Measurements from ENCODE around the gene SULT4A1. TPM values are rescaled to one million over a fixed set of nuclear protein-coding genes. Genes with fewer than 3 reads are reported as not detected.

SULT4A1 gene
- total RNA-seq, 5 donors from 2014 or later (not counting 1 experiment from before 2014, with no cell fraction given): not detected

DNA sequence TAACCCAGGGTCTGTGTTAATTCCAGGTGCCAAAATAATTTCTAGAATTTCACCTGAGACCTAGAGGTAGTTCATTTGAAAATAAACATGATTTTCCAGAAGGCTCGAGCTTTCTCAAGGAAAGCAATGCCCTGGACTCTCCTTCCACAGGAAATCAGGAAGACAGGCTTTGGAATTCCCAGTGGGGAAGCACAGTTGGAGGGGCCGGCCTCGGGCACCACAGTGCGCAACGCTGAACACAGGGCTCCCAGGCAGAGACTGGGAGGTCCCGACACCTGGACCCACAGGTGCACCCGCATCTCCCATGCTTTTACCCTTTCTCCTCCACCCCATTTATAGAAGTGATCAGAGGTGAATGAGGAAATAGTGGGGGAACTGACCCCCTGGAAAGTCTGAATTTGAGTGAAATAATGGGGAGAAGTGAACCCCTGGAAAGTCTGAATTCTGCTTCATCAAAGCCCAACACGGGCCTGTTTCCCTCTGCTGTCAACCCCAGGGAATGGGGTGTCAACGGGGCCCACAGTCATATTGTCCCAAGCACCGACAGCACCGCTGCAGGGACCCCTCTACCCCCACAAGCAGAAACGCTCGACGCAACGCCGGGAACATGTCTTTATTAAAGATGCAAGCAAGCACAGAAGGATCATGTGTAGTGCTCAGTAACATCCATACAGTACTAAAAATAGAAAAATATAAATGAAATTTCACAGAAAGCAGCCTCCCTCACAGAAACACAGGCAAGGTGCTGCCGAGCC is 38.2 kb downstream of the SULT4A1 start:
- CTCF ChIA-PET: no interaction called here
- H3K36me3 Mint-ChIP-seq: no peaks in the 10 kb centered on the region
- DNase-seq (no peak), ATAC-seq (replicated peaks in 1 of 4) (no peak)
- WGBS (ENCODE audit: insufficient coverage): 67% methylated on average over 8 of the region's 17 CpGs
- H3K9me3 ChIP-seq: no peaks in the 10 kb centered on the region
- H3K9me3 Mint-ChIP-seq: no peaks in the 10 kb centered on the region
- H3K4me3 Mint-ChIP-seq: no peak overlapping the region
- no peaks in the 10 kb centered on the region for H3K36me3 ChIP-seq (ENCODE audit: control insufficient read depth in 2 of 2, extremely low read depth in 1 of 2, insufficient read depth in 1 of 2, low read length in 1 of 2)
- peaks cover 0 to 55% of the 10 kb centered on the region in 2 experiments for H3K27me3 ChIP-seq (replicated peaks in 1 of 2; ENCODE audit: control insufficient read depth in 2 of 2, extremely low read depth in 1 of 2, insufficient read depth in 2 of 2, low read length in 1 of 2)
- H3K4me3 ChIP-seq (ENCODE audit: control insufficient read depth in 1 of 2, extremely low read depth in 1 of 2, low read length in 1 of 2): no peak overlapping the region
- H3K27ac ChIP-seq (ENCODE audit: low read length): no peak overlapping the region
- H3K4me1 Mint-ChIP-seq: no peaks in the 10 kb centered on the region
- no peak overlapping the region for H3K27ac Mint-ChIP-seq
- H3K27me3 Mint-ChIP-seq: peaks cover 31 to 44% of the 10 kb centered on the region in 2 donors
- no peaks in the 10 kb centered on the region for H3K4me1 ChIP-seq (ENCODE audit: control insufficient read depth in 1 of 2, extremely low read depth in 1 of 2, insufficient read depth in 2 of 2, low read length in 2 of 2)
- POLR2A ChIA-PET: no interaction called here

DNA sequence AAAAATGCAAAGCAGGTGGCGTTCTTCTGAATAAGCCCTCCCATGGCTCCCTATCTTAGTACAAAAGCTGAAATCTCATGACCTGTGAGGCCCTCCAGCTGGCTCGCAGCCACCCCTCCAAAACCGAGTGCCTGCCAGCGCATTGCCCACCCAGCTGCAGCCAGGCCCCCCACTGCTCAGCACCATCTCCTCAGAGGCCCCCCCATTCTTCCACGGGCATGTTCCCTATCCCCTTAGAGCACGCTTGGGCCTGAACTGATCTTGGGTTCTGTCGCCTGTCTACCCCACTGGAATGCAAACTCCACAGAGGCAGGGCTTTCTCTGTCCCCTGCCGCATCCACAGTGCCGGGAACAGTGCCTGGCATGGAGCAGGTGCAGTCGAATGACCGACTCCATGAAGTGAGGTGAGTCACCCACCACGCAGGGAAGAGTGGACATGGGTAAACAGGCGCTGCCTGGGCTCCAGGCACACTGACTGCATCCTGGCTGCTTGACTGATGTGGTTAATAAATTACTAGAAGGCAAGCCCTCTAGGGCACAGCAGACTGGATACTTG is 38.9 kb downstream of the SULT4A1 start:
- CTCF ChIA-PET: no interaction called here
- Histone ChIP-seq H3K9me3 (no peaks in the 10 kb centered on the region), H3K27me3 (replicated peaks in 1 of 2; ENCODE audit: control insufficient read depth in 2 of 2, extremely low read depth in 1 of 2, insufficient read depth in 2 of 2, low read length in 1 of 2) (peaks cover 0 to 52% of the 10 kb centered on the region in 2 experiments), H3K36me3 (ENCODE audit: control insufficient read depth in 2 of 2, extremely low read depth in 1 of 2, insufficient read depth in 1 of 2, low read length in 1 of 2) (no peaks in the 10 kb centered on the region), H3K4me1 (ENCODE audit: control insufficient read depth in 1 of 2, extremely low read depth in 1 of 2, insufficient read depth in 2 of 2, low read length in 2 of 2) (no peaks in the 10 kb centered on the region), H3K4me3 (ENCODE audit: control insufficient read depth in 1 of 2, extremely low read depth in 1 of 2, low read length in 1 of 2) (no peak overlapping the region), H3K27ac (ENCODE audit: low read length) (no peak overlapping the region)
- Mint-ChIP-seq H3K4me3 (no peak overlapping the region), H3K27ac (no peak overlapping the region), H3K36me3 (no peaks in the 10 kb centered on the region), H3K9me3 (no peaks in the 10 kb centered on the region), H3K4me1 (no peaks in the 10 kb centered on the region), H3K27me3 (peaks cover 31 to 44% of the 10 kb centered on the region in 2 donors)
- DNase-seq: no peak
- WGBS (ENCODE audit: insufficient coverage): 74% methylated on average over 13 of the region's 13 CpGs
- ATAC-seq (replicated peaks in 1 of 4): no peak
- POLR2A ChIA-PET: no interaction called here

DNA sequence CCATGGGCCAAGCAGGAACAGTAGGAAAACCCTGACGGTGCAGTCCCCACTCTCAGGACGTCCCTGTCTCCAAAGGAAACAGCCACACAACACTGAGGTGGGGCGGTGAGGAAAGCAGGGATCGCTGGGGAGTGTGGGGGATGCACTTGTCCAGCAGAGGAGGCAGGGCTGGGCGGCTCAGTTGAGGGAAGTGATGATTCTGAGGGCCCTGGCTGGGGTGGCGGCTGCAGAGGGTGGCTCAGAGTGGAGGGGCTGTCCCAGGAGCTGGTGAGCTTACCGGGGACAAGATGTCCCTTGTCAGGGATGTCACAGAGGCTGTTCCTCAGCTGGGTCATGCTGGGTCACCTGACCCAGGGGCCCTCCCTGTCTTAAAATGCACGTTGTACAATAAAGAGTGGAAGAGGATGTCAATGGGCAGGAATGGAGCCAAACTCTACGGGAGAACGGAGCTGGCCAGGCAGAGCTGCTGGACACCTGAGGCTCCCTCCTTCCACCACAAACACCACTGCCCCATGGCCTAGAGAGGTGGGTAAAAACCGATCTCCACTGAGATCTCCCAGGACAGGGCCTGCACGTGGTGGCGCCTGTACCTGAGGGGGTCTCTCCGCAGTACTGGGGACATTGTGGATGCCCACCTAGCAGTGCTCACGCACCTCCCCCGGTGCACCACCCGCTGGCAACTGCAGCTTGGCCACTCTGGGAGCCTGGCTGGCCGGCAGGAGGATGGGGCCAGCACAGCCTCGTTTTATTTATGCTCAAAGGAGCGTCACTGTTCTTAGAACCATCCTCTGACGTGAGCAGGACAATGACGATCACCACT is 40.5 kb downstream of the SULT4A1 start:
- no peak for ATAC-seq (replicated peaks in 1 of 4)
- H3K27me3 Mint-ChIP-seq: peaks cover 31 to 44% of the 10 kb centered on the region in 2 donors

DNA sequence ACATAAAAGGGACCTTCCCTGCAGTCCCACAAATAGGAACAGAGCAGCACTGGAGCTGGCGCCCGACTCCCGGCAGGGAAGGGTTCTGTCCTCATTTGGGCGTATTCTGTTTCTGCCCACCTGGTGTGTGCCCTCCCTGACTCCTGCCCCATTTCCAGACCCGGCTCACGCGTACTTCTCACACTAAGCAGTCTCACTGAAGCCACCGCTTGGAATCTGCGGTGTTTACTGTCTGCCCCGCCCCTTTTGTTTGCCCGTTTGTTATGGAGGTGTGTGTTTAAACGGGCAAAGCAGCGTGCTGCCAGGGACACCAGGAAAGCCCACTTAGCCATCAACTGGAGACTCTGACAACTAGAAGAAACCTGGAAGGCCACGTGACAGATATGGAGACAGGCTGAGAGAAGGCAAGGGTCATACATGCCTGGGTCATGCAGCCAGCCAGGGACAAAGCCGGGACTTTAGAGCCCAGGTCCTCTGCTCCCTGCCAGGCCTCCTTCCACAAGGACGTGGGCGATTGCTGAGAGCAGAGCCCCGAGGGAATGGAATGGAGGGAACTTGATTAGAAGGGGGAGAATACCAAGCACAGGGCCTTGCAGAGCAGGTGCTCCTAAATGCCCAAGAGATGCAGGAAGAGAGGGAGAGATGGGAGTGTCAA is 41.5 kb downstream of the SULT4A1 start:
- no peaks in the 10 kb centered on the region for H3K4me1 ChIP-seq (ENCODE audit: control insufficient read depth in 1 of 2, extremely low read depth in 1 of 2, insufficient read depth in 2 of 2, low read length in 2 of 2)
- WGBS (ENCODE audit: insufficient coverage): 83% methylated on average over 18 of the region's 18 CpGs
- DNase-seq (no peak), ATAC-seq (replicated peaks in 1 of 4) (no peak)
- H3K36me3 ChIP-seq (ENCODE audit: control insufficient read depth in 2 of 2, extremely low read depth in 1 of 2, insufficient read depth in 1 of 2, low read length in 1 of 2): no peaks in the 10 kb centered on the region
- Mint-ChIP-seq H3K9me3 (no peaks in the 10 kb centered on the region), H3K36me3 (no peaks in the 10 kb centered on the region), H3K27me3 (peaks cover 29 to 44% of the 10 kb centered on the region in 2 donors), H3K4me1 (no peaks in the 10 kb centered on the region), H3K4me3 (no peak overlapping the region), H3K27ac (no peak overlapping the region)
- no peak overlapping the region for H3K27ac ChIP-seq (ENCODE audit: low read length)
- peaks cover 0 to 45% of the 10 kb centered on the region in 2 experiments for H3K27me3 ChIP-seq (replicated peaks in 1 of 2; ENCODE audit: control insufficient read depth in 2 of 2, extremely low read depth in 1 of 2, insufficient read depth in 2 of 2, low read length in 1 of 2)
- ChIA-PET CTCF (no interaction called here), POLR2A (no interaction called here)
- H3K4me3 ChIP-seq (ENCODE audit: control insufficient read depth in 1 of 2, extremely low read depth in 1 of 2, low read length in 1 of 2): no peak overlapping the region
- no peaks in the 10 kb centered on the region for H3K9me3 ChIP-seq

More for the DNA sequence above, 40.5 kb downstream of the SULT4A1 start:
- Histone ChIP-seq H3K4me3 (ENCODE audit: control insufficient read depth in 1 of 2, extremely low read depth in 1 of 2, low read length in 1 of 2) (no peak overlapping the region), H3K4me1 (ENCODE audit: control insufficient read depth in 1 of 2, extremely low read depth in 1 of 2, insufficient read depth in 2 of 2, low read length in 2 of 2) (no peaks in the 10 kb centered on the region), H3K36me3 (ENCODE audit: control insufficient read depth in 2 of 2, extremely low read depth in 1 of 2, insufficient read depth in 1 of 2, low read length in 1 of 2) (no peaks in the 10 kb centered on the region), H3K27ac (ENCODE audit: low read length) (no peak overlapping the region), H3K27me3 (replicated peaks in 1 of 2; ENCODE audit: control insufficient read depth in 2 of 2, extremely low read depth in 1 of 2, insufficient read depth in 2 of 2, low read length in 1 of 2) (peaks cover 0 to 45% of the 10 kb centered on the region in 2 experiments), H3K9me3 (no peaks in the 10 kb centered on the region)
- H3K4me3 Mint-ChIP-seq: no peak overlapping the region
- ChIA-PET CTCF (no interaction called here), POLR2A (no interaction called here)
- DNase-seq: no peak
- H3K4me1 Mint-ChIP-seq: no peaks in the 10 kb centered on the region
- H3K27ac Mint-ChIP-seq: no peak overlapping the region
- 64% methylated on average over 14 of the region's 22 CpGs for WGBS (ENCODE audit: insufficient coverage)
- no peaks in the 10 kb centered on the region for H3K9me3 Mint-ChIP-seq
- H3K36me3 Mint-ChIP-seq: no peaks in the 10 kb centered on the region

DNA sequence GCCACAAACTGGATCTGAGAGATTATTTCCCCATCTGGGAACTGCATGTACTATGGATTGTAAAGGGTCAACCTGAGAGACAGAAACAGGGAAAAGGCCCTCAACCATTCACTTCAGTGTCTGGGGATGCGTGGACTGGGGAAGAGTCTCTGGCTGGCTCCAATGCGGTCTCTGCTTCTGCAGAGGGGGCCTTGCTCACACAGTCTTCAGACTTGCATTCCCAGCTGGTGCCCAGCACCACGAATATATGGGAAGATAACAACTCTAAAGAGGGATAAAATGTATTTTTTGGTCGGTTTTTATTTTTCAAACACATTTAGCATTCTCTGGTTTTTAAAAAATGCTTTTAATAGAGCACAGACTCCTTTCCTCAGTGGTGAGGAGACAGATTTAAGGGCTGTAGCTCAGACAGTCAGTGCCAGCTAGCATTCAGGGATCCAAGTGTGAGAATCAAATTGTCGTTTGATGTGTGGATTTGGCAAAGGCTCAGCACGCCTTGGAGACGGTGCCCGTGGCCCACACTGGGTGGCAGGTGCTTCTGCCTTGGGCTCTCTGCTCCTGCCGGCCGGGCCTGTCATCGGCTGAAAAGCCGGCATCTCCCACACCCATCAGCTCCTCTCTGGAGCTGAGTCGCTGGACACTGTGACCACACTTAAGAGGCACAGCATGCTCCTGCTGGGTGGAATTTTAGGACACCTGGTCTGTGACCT is 42.2 kb downstream of the SULT4A1 start:
- Mint-ChIP-seq H3K36me3 (no peaks in the 10 kb centered on the region), H3K27me3 (peaks cover 22 to 41% of the 10 kb centered on the region in 2 donors), H3K4me3 (no peak overlapping the region), H3K9me3 (no peaks in the 10 kb centered on the region), H3K27ac (no peak overlapping the region), H3K4me1 (no peaks in the 10 kb centered on the region)
- H3K4me3 ChIP-seq (ENCODE audit: control insufficient read depth in 1 of 2, extremely low read depth in 1 of 2, low read length in 1 of 2): no peak overlapping the region
- no peaks in the 10 kb centered on the region for H3K36me3 ChIP-seq (ENCODE audit: control insufficient read depth in 2 of 2, extremely low read depth in 1 of 2, insufficient read depth in 1 of 2, low read length in 1 of 2)
- CTCF ChIA-PET: no interaction called here
- no peak for DNase-seq
- H3K27me3 ChIP-seq (replicated peaks in 1 of 2; ENCODE audit: control insufficient read depth in 2 of 2, extremely low read depth in 1 of 2, insufficient read depth in 2 of 2, low read length in 1 of 2): peaks cover 0 to 44% of the 10 kb centered on the region in 2 experiments
- H3K9me3 ChIP-seq: no peaks in the 10 kb centered on the region
- POLR2A ChIA-PET: no interaction called here
- H3K4me1 ChIP-seq (ENCODE audit: control insufficient read depth in 1 of 2, extremely low read depth in 1 of 2, insufficient read depth in 2 of 2, low read length in 2 of 2): no peaks in the 10 kb centered on the region
- no peak overlapping the region for H3K27ac ChIP-seq (ENCODE audit: low read length)
- WGBS (ENCODE audit: insufficient coverage): 83% methylated on average over 9 of the region's 13 CpGs
- no peak for ATAC-seq (replicated peaks in 1 of 4)

DNA sequence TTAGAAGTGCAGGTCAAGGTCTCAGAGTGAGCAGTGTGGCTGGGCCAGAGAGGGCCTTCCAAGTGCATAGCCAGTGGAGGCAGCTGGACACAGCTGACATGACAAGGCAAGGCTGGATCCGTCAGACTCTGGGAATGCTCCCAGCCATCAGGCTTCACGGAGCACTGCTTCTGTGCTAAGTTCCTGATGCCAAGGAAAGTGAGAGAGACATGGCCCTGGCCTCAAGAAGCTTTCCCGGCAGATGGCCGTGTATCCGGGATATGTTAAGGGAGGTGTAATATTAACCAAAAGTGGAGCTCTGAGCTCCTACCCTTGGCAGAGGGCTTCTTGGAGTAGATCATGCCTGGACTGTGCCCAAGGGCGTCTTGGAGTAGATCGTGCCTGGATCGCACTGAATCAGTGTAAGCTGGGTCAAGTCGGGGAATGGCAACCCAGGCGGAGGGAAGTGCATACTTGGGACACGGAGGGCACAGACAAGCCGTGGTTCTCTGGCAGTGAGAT is 42.8 kb downstream of the SULT4A1 start:
- H3K27me3 Mint-ChIP-seq: peaks cover 18 to 35% of the 10 kb centered on the region in 2 donors
- H3K4me1 Mint-ChIP-seq: no peaks in the 10 kb centered on the region
- no peaks in the 10 kb centered on the region for H3K9me3 Mint-ChIP-seq
- peaks cover 0 to 38% of the 10 kb centered on the region in 2 experiments for H3K27me3 ChIP-seq (replicated peaks in 1 of 2; ENCODE audit: control insufficient read depth in 2 of 2, extremely low read depth in 1 of 2, insufficient read depth in 2 of 2, low read length in 1 of 2)
- no peak overlapping the region for H3K4me3 ChIP-seq (ENCODE audit: control insufficient read depth in 1 of 2, extremely low read depth in 1 of 2, low read length in 1 of 2)
- no peak overlapping the region for H3K27ac Mint-ChIP-seq
- no peaks in the 10 kb centered on the region for H3K4me1 ChIP-seq (ENCODE audit: control insufficient read depth in 1 of 2, extremely low read depth in 1 of 2, insufficient read depth in 2 of 2, low read length in 2 of 2)
- WGBS (ENCODE audit: insufficient coverage): 87% methylated on average over 11 of the region's 12 CpGs
- DNase-seq: no peak
- no peak overlapping the region for H3K27ac ChIP-seq (ENCODE audit: low read length)
- no peak overlapping the region for H3K4me3 Mint-ChIP-seq
- CTCF ChIA-PET: no interaction called here
- H3K36me3 Mint-ChIP-seq: no peaks in the 10 kb centered on the region
- POLR2A ChIA-PET: no interaction called here
- no peaks in the 10 kb centered on the region for H3K36me3 ChIP-seq (ENCODE audit: control insufficient read depth in 2 of 2, extremely low read depth in 1 of 2, insufficient read depth in 1 of 2, low read length in 1 of 2)
- H3K9me3 ChIP-seq: no peaks in the 10 kb centered on the region
- ATAC-seq (replicated peaks in 1 of 4): no peak
